CD4-positive, alpha-beta T cell treated with Interleukin-4 for 4 hours (primary cell): Measurements from ENCODE around the gene ZGPAT.
A peak's percentile ranks its signal among the peaks of the same experiment; 100 is the strongest.
"Not testable (repeated sequence)": the region's sequence is repeated elsewhere in the genome, so short reads cannot be mapped to it uniquely, and the experiment has no call there.

ENCODE experiments used
- DNase-seq: peaks from one replicate; pipeline ENCODE4 v3.0.0-alpha.2; 2020

Gene ZGPAT, protein sequence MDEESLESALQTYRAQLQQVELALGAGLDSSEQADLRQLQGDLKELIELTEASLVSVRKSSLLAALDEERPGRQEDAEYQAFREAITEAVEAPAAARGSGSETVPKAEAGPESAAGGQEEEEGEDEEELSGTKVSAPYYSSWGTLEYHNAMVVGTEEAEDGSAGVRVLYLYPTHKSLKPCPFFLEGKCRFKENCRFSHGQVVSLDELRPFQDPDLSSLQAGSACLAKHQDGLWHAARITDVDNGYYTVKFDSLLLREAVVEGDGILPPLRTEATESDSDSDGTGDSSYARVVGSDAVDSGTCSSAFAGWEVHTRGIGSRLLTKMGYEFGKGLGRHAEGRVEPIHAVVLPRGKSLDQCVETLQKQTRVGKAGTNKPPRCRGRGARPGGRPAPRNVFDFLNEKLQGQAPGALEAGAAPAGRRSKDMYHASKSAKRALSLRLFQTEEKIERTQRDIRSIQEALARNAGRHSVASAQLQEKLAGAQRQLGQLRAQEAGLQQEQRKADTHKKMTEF

DNA sequence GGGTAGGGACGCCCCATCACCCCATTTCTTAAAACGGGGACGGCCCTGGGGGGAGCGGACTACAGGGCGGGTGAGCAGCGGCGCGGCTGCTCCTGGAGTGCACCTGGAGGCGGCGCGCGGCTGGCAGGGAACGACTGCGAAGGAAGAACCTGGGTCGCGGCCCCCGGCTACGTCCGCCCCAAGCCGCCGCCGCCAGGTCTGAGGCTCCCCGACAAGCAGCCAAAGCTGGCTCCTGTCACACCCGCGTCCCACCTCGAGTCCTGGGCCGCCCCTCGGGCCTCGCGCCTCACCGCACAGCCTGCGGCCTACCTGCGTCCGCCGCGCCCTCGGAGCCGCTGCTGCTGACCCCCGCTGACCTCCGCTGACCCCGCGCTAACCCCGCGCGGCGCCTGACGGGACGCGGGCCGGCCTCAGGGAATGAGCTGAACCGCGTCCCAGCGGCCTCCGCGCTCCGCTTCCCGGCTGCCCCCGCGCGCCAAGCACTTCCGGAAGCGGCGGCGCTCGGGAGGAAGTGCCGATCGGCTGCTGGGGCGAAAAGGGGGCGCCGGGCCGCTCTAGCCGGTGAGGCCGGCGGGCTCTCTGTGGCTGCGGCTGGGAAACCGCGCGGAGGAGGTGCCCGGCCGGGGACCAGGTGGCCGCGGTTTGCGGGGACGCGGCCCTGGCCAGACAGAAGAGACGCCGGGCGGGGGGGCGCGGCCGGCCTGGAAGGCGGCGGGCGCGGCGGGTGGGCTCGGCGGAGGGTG lies at the start of gene ZGPAT, which contains the start of gene ARFRP1:
TSS of gene ZGPAT (plus strand) at position 482 of the 743 bp plus-strand sequence. CDS start 542 bp downstream, outside the sequence.
TSS of gene ARFRP1 (minus strand) at position 419 of the 743 bp plus-strand sequence. CDS start 885 bp downstream, outside the sequence.
- peak; percentile 87 for DNase-seq

DNA sequence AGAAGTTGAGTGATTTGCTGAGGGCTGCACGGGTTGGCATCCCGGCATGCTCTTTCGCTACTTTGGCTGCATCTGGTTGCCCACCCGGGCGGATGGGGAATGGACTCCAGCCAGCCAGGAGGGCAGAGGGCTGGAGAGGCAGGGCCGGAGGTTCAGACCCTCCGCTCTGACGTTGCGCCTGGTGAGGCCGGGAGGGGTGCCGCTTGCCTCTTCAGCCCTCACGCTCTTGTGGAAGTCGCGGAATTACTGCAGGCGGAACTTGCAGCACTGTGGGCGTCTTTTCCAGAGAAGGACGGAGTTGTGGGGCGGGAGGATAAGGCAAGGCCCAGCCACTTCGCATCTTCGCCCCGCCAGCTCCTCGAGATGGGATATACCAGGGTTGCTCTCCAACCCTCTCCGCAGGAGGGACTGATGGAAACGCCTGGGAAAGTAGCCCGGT lies 49.1 kb upstream of the ZGPAT start:
- DNase-seq: no peak

DNA sequence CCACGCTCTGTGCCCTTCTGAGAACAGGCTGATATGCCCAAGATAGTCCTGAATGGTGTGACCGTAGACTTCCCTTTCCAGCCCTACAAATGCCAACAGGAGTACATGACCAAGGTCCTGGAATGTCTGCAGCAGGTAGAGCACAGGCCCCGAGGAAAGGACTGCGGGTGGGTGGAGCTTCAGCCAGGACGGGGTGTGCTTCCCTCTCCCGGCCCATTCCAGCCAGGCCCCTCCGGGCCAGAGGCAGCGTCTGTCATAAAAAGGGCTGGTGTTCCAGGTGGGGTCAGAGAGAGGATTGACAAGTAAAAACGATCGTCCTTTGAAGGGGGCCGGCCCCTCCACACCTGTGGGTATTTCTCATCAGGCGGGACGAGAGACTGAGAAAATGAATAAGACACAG lies 48.5 kb upstream of the ZGPAT start:
- DNase-seq: no peak

DNA sequence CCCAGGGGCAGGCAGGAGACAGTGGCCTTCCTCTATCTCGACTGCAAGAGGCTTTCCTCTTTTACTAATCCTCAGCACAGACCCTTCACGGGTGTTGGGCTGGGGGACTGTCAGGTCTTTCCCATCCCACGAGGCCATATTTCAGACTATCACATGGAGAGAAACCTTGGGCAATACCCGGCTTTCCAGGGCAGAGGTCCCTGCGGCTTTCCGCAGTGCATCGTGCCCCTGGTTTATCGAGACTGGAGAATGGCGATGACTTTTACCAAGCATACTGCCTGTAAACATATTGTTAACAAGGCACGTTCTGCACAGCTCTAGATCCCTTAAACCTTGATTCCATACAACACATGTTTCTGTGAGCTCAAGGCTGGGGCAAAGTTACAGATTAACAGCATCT lies 47.7 kb upstream of the ZGPAT start:
- DNase-seq: not testable (repeated sequence)

DNA sequence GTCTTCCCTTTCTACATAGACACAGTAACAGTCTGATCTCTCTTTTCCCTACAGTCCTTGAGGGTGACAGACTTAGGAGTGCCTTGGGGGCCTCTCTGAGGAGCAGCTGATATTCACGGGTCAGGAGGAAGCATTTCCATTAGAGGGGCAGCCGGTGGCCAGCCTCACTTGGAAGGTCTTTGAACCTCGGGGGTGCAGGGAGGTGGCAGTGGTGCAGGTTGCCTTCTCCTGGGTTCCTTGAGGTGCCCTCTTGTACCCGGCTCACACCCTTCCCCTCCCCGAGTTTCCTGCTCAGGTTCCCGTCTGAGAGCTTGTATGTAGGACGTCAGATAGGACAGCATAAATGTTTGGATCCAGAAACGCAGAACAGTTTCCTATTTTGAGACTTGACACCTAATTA lies 47.2 kb upstream of the ZGPAT start:
- no peak for DNase-seq

DNA sequence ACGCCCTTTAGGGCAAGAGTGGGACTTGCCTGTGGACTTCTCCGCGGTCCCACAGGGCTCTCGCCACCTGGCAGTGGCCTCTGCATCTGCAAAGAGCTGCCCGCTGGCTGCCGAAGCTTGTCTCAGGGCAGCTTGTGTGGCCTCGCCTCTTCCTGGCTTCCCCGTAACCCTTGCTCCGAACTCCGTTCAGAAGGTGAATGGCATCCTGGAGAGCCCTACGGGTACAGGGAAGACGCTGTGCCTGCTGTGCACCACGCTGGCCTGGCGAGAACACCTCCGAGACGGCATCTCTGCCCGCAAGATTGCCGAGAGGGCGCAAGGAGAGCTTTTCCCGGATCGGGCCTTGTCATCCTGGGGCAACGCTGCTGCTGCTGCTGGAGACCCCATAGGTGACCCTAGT lies 46.7 kb upstream of the ZGPAT start:
- no peak for DNase-seq

DNA sequence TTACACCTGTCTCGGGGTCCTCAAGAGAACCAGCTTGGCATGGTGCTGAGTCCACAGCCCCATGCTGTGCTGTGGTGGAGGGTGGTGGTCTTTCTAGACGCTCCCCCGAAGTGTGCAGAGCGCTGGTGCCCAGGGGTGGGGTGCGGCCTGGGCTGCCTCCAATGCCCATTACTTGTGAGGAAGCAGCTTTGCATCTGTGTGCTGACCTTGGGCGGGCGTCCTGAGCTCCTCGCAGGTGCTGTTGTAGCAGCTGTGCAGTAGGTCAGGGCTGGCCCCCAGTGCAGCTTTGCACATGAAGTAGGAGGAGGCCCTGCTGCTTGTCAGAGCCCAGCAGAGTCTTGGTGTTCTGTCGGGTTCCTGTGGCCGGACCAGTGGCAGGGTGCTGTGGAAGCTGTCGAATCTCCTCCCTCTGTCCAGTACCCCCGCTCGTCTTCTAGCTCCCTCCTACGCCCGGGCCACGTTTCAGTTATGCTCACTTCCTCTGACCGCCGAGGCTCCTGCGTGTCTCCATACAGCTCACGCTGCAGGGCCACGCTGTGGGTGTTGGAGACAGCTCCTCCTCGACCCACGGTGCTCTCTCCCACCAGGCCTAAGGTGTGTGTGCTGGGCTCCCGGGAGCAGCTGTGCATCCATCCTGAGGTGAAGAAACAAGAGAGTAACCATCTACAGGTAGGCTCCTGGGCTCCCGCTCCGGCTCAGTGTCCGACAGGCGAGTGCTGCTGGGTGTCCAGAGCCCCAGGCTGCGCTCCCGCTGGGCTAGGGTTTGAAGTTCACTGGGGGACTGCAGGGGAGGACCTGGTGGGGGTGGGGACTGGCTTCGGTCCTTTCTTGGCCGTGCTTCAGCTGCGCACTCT lies 45.7 kb upstream of the ZGPAT start:
- DNase-seq: no peak

DNA sequence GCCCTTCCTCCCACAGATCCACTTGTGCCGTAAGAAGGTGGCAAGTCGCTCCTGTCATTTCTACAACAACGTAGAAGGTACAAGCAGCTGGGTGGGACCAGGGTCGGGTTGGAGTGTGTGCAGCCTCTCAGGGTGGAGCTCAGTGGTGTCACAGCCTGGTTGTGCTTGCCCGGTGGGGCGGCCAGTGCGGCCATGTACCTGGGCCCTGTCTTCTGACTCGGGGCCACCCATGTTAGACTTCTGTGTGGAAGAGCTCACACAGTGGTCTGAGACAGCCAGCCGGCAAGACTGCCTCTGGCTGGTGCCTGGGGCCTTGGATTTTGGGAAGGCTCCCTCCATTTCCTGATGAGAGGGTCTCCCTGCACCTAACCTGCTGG lies 45.0 kb upstream of the ZGPAT start:
- no peak for DNase-seq

DNA sequence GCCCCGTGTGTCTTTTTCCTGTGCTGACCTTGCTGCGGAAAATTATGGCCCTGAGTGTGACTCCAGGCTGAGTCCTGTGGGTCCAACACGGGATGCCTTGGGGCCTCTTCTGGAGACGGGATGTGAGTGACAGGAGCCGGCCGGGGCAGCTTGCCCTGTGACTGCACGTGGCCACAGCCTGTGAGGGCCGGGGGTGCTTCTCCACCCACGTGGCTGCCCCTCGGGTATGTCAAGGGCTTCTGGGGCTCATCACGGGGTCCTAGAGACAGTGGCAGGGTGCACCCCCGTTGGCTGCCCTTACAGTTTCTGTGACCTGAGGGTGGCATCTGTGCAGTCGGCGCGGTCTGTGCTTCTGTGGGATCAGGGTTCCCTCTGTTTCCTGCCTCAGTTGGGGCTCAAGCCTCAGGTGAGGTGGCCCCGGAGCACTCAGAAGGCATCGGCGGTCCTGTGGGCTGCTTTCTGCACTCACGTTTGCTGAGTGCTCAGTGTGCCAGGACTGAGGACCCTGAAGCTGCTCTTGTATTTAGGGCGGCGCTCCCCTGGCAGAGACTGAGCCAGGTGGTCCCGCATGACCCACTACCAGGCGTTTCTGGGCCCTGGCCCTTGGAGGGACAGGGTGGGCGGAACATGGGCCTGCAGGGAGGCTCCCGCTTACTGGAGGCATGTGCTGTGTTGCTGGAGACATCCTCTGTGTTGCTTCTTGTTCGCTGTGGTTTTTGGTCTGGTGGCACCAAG lies 44.3 kb upstream of the ZGPAT start:
- no peak for DNase-seq

DNA sequence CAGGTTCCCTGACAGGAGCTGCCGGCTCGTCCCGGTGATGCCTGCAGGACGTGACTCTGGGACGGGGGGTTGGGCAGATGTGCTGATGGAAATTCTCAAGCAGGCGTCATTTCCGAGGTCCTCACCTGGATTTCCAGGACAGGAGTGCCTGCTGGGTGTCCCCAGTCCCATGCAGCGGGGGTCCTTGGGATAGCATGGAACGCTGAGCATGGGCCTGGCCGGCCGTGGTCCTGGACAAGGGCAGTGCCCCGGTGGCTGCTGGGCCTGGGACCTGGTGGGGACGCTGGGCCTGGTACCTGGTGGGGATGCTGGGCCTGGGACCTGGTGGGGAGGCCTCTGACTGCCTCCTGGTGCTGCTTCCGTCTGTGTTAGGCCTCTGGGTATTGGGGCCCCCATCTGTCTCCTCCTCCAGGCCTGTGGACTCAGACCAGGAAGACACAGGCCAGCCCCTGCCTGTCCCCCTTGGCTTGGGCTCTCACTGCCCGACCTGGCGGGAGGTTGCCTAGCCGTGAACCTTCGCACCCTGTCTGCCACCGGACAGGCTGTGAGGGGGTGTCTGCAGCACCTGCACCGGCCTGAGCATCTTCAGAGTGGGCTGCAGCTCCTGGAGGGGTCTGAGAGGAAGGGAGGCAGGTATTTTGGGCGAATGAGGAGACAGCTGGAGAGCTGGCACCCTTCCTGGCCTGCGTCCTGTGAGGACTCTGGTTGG lies 43.5 kb upstream of the ZGPAT start:
- DNase-seq: no peak

DNA sequence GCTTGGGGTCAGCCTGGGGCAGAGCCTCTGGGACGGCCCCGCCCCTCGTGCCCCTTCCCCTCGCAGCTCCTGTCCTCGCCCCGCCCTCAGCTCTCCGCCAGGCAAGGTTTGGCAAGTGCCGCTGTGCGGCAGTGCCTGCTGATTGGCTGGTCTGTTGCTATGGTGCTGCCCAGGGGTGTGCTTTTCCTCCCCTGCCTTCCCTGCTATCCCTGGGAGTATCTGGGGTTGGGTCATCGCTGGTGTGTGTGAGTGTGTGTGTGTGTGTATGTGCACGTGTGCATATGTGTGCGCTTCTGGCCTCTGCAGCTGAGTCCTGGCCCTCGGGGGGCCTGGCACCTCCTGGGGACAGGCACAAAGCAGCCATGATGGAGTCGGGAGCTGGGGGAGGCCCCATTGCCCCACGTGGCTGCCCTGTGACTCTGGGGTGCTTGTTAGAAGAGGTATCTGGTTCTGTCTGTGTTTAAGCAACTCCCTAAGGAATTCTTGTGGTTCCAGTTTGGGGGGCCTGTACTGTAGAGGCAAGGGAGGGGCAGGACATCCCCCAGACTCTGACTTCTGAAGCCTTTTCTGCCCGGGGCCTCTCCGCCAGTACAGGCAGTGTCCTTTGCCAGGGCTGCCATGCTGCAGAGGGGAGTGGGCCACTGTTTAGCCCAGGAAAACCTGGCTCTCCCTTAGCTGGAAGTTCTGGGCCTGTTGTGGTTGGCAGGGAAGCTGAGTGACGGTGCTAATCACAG lies 42.8 kb upstream of the ZGPAT start:
- DNase-seq: no peak

DNA sequence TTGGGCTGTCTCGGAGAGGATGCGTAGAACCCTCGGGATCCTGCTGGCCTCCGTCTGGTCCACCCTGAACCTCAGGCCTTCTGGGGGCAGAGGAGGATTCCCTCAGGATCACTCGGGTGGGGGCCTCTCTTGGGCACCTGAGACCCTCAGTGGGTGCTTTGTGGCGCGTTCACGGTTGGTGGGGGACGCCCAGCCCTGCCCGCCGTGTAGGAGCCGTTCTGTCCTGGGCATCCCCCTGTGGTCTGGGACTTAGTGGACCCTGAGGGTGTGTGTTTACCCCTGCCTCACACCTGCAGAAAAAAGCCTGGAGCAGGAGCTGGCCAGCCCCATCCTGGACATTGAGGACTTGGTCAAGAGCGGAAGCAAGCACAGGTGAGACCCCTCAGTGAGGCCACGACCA lies 42.1 kb upstream of the ZGPAT start:
- no peak for DNase-seq

DNA sequence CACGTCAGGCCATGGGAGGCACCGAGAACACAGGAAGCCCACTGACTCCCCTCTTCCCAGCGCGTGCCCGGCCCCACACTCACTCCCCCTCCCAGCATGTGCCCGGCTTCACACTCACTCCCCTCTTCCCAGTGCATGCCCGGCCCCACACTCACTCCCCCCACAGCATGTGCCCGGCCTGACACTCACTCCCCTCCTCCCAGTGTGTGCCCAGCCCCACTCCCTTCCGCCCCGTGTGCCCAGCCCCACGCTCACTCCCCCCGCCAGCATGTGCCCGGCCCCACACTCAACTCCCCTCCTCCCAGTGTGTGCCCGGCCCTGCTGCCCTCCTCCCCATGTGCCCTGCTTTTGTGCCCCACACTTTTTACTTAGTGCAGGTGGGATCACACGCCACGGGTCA lies 40.0 kb upstream of the ZGPAT start:
- DNase-seq: no peak

DNA sequence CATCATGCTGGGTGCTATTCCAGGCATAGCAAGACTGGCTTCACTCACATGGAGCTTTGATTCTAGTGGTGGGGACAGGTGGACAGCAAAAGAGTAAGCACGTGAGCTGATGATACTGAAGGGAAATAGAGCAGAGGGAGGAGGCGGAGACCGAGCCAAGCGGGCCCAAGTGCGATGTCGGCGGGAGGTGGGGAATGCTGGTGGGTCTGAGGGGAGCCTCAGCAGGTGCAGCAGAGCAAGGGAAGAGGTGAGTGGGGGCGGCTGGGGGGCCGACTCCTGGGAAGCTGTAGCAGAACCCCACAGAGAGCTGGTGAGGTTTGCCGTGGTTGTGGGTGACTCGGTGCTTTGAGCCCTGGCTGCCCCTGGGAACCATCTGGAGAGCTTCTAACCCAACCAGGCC lies 39.5 kb upstream of the ZGPAT start:
- no peak for DNase-seq

DNA sequence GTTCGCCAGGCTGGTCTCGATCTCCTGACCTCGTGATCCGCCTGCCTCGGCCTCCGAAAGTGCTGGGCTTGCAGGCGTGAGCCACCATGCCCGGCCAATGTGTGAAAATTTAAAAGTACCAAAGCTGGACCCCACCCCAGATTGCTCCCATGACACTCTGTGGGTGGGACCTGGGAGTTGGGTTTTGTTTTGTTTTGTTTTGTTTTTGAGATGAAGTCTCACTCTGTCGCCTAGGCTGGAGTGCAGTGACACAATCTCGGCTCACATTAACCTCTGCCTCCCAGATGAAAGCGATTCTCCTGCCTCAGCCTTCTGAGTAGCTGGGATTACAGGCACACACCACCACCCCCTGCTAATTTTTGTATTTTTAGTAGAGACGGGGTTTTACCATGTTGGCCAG lies 36.1 kb upstream of the ZGPAT start:
- not testable (repeated sequence) for DNase-seq

DNA sequence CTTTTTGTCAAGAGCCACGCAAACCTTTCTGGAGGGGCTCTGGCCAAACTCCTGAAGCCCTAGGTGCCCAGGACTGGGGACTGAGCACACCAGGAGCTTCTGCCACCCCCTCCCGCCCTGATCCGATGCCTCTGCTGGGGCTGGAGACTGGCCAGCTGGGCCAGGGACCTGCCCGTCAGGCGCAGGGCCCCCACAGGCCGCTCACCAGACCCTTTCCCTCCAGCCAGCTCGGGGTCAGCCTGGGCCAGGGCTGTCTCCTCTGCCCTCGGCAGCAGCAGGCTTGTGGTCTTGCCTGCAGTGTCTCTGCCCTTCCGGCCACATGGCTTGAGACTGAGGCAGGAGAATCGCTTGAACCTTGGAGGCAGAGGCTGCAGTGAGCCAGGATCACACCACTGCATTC lies 35.2 kb upstream of the ZGPAT start:
- no peak for DNase-seq

DNA sequence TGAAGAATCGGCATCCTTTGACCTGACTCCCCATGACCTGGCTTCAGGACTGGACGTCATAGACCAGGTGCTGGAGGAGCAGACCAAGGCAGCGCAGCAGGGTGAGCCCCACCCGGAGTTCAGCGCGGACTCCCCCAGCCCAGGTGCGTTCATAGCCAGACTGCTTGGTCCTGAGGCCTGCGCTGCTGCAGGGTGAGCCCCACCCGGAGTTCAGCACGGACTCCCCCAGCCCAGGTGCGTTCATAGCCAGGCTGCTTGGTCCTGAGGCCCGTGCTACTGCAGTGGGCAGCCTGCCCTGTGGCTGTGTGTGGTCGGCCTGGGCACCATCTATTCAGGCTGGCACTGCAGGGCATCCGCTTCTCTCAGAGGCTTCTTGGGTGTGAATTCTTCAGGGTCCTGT lies 33.9 kb upstream of the ZGPAT start:
- DNase-seq: no peak

DNA sequence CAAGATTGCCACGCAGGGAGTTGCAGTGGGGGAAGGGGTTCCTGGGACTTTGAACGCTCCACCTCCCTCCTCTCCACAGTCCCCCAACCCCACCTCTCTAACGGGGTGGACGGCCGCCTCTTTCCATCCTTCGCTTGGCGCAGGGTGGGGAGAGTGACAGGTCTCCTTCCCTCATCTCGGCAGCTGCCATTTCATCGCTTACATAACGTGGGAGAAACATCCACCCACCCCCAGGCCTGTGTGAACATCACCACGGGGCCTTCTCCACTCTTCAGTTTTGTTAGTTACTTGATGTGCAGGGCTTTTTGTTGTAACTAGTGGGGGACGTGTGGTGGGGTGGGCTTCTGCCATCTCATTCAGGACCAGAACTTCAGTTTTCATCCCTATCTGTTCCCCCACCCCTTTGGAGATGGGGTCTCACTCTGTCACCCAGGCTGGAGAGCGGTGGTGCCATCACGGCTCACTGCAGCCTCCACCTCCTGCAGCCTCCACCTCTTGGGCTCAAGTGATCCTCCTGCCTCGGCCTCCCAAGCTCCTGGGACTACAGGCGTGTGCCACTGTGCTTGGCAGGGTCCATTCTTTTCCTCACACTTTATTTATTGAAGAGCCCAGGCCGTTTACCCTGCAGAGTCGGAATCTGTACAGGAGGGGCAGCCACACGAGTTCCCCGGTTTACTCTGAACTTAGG lies 32.0 kb upstream of the ZGPAT start:
- DNase-seq: no peak

DNA sequence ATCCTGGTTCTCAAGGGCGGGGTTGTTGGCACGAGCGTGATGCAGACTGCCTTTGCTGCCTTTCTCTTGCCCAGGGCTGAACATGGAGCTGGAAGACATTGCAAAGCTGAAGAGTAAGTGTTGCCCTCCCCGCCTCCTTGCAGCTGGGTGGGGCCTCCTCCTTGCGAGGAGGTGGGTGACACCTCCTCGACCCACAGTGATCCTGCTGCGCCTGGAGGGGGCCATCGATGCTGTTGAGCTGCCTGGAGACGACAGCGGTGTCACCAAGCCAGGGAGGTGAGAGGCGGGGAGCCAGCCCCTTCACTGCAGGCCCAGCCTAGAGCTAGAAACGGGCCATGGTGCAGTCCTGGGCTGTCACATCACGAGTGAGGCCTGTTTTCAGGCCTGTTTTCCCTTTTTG lies 29.8 kb upstream of the ZGPAT start:
- no peak for DNase-seq
